Activated CD8-positive, alpha-beta T cell treated with anti-CD3 and anti-CD28 coated beads, Interleukin-2, amount 10 ng/mL, durations not matched to agents 7 days and 5 days (primary cell): ENCODE measurements around the gene IL4I1. TPM values are rescaled to one million over a fixed set of nuclear protein-coding genes. Genes with fewer than 3 reads are reported as not detected.
A peak's percentile ranks its signal among the peaks of the same experiment; 100 is the strongest.
"Not testable (repeated sequence)": the region's sequence is repeated elsewhere in the genome, so short reads cannot be mapped to it uniquely, and the experiment has no call there.

ENCODE experiments used
- ATAC-seq: fragments of 150-1000 bp; cut with Tn5 transposase; one replicate; pipeline ENCODE4 v1.10.0; 2021; ENCODE audit warnings: moderate library complexity
- CTCF ChIA-PET: fragments of 350-600 bp; sonication (Branson Sonifier 250); formaldehyde crosslinking; loops from one replicate; lab custom pipeline; 2021; ENCODE audit warnings: antibody characterized with exemption; lab: Charles Lee
- POLR2A ChIA-PET: fragments of 350-600 bp; sonication (Branson Sonifier 250); formaldehyde crosslinking; loops from one replicate; lab custom pipeline; 2021; ENCODE audit warnings: antibody characterized with exemption; lab: Charles Lee
- DNase-seq: peaks from one replicate; pipeline ENCODE4 v3.0.0-alpha.2; 2020
- H3K27ac Mint-ChIP-seq: one replicate; pipeline ENCODE4 v1.8.0; 2021; ENCODE audit warnings: mild to moderate bottlenecking, mixed read lengths
- H3K27me3 Mint-ChIP-seq: one replicate; pipeline ENCODE4 v1.8.0; 2021; ENCODE audit warnings: low read depth, mixed read lengths
- H3K36me3 Mint-ChIP-seq: one replicate; pipeline ENCODE4 v1.8.0; 2021; ENCODE audit warnings: low read depth, mixed read lengths
- H3K4me1 Mint-ChIP-seq: one replicate; pipeline ENCODE4 v1.8.0; 2021; ENCODE audit warnings: low read depth, mixed read lengths
- H3K4me3 Mint-ChIP-seq: one replicate; pipeline ENCODE4 v1.8.0; 2021; ENCODE audit warnings: mild to moderate bottlenecking, mixed read lengths
- H3K9me3 Mint-ChIP-seq: one replicate; pipeline ENCODE4 v1.8.0; 2022; ENCODE audit warnings: mixed read lengths; ENCODE audit not compliant: insufficient read depth
- total RNA-seq, 2 experiments: library from RNA; stranded (reverse); gene quantifications; one replicate each; pipeline ENCODE4 v1.2.3, GENCODE V29; 2021

IL4I1 gene, protein sequence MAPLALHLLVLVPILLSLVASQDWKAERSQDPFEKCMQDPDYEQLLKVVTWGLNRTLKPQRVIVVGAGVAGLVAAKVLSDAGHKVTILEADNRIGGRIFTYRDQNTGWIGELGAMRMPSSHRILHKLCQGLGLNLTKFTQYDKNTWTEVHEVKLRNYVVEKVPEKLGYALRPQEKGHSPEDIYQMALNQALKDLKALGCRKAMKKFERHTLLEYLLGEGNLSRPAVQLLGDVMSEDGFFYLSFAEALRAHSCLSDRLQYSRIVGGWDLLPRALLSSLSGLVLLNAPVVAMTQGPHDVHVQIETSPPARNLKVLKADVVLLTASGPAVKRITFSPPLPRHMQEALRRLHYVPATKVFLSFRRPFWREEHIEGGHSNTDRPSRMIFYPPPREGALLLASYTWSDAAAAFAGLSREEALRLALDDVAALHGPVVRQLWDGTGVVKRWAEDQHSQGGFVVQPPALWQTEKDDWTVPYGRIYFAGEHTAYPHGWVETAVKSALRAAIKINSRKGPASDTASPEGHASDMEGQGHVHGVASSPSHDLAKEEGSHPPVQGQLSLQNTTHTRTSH
- 1 to 10 TPM; 1.2 to 1.6 TPM for total RNA-seq

DNA sequence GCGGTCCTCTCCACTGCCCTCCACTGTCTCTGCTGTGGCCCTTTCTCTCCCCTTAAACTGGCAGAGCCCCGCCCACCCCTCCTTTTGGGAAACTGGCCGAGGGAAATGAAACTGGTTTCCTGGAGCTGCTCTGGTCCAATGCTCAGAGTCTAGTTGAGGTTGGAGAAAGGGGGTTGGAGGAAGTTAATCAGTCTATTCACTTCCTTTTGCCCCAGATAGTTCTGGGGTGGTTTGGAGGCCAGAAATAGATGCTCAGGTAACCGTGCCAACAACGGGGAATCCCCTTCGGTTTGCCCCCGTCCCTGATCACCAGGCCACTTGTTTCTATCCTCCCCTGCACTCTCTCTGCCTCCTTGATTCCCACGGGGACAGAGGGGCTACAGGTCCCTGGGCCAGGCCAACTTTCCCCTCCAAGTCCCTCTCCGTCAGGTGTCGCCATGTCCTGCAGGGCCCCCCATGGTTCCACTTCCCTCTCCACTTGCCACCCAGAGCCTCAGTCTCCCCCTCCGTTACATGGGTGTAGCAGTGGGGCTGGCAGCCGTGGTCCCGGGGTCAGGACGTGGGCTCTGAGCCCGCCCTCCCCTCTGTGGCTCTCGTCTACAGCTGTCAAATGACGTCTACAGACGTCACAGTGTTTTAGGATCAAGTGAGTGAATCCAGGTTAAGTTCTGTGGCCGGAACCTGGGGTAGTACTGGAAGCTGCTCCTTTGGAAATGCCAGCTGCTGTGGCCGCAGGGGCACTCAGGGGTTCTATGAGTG, at the start of gene IL4I1:
Gene IL4I1, minus strand, starts transcription at position 25 of the 759 bp plus-strand sequence. CDS start 727 bp downstream, outside the sequence.
- ChIA-PET POLR2A (interaction anchor here (0.5 to 3.8 kb wide), 6 partner anchors 11 to 36 kb away, joined by 3 to 27 read pairs (median 4); partner anchors contain the start of genes ATF5 and NUP62), CTCF (interaction anchor here (0.6 to 1.3 kb wide), 2 partner anchors 31 to 214 kb away, joined by 3 to 4 read pairs; no protein-coding TSS in a partner anchor)
- DNase-seq = peak; percentile 72
- Mint-ChIP-seq H3K36me3 (no peaks in the 10 kb centered on the region), H3K27me3 (no peaks in the 10 kb centered on the region), H3K4me3 (peak within 1 kb of the TSS; percentile 53), H3K9me3 (no peaks in the 10 kb centered on the region), H3K4me1 (peaks cover 37% of the 10 kb centered on the region), H3K27ac (peak within 1 kb of the TSS; percentile 87)
- peak; percentile 73 for ATAC-seq

DNA sequence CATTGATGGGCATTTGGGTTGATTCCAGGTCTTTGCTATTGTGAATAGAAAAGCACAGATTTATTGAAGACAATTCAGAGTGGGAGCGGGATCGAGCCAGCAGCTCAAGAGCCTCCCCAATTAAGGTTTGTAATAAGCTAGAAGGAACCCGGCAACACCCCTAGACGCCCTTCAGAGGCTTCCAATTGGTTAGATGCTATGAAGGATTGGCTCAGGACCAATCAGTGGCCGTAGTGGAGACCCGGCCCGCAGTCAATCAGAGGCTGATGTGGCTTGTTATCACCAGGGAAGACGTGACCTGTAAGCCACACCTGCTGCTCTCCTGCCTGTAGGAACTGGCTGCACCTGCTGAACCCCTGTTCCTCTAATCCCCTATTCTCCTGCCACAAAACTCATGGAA, 49.7 kb upstream of the IL4I1 start:
- H3K9me3 Mint-ChIP-seq = no peaks in the 10 kb centered on the region
- ChIA-PET POLR2A (no interaction called here), CTCF (no interaction called here)
- H3K36me3 Mint-ChIP-seq = no peaks in the 10 kb centered on the region
- DNase-seq = no peak
- H3K27ac Mint-ChIP-seq = no peak overlapping the region
- H3K27me3 Mint-ChIP-seq = peaks cover 22% of the 10 kb centered on the region
- H3K4me1 Mint-ChIP-seq = no peaks in the 10 kb centered on the region
- no peak overlapping the region for H3K4me3 Mint-ChIP-seq
- no peak for ATAC-seq

DNA sequence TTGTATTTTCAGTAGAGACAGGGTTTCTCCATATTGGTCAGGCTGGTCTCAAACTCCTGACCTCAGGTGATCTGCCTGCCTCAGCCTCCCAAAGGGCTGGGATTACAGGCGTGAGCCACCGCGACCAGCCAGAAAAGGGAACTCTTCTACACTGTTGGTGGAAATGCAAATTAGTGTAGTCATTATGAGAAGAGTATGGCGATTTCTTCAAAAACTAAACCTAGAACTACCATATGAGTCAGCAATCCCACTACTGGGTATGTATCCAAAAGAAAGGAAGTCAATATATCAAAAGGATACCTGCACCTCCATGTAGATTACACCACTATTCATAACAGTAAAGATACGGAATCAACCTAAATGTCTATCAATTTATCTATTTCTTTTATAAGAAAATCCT, 47.9 kb upstream of the IL4I1 start:
- peaks cover 14% of the 10 kb centered on the region for H3K4me1 Mint-ChIP-seq
- H3K9me3 Mint-ChIP-seq, CTCF ChIA-PET: not testable (repeated sequence)

DNA sequence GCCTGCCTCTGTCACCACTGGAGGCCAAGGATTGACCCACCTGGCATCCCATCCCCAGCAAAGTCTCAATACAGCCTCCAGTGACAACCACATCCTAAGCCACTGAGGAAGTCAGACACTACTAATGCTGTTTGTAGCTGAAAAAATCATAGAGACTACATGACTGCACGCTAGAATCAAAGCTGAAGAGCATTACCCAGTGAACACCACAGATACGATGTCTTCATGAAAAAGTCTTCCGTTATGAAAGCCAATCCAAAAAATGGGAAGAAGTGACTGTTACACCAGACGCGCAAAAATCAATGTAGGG, 43.8 kb upstream of the IL4I1 start:
- POLR2A ChIA-PET = no interaction called here
- ATAC-seq (no peak), DNase-seq (no peak)
- peaks cover 24% of the 10 kb centered on the region for H3K27me3 Mint-ChIP-seq
- H3K4me1 Mint-ChIP-seq = peaks cover 19% of the 10 kb centered on the region
- no peaks in the 10 kb centered on the region for H3K36me3 Mint-ChIP-seq
- peak overlapping the region; percentile 22 for H3K27ac Mint-ChIP-seq
- H3K4me3 Mint-ChIP-seq = no peak overlapping the region
- CTCF ChIA-PET = interaction anchor here (1.0 to 1.3 kb wide), 2 partner anchors 44 to 195 kb away, joined by 3 to 6 read pairs; no protein-coding TSS in a partner anchor
- no peaks in the 10 kb centered on the region for H3K9me3 Mint-ChIP-seq

More for the DNA sequence above, 47.9 kb upstream of the IL4I1 start:
- H3K36me3 Mint-ChIP-seq, POLR2A ChIA-PET, DNase-seq, H3K4me3 Mint-ChIP-seq, H3K27ac Mint-ChIP-seq, ATAC-seq: not testable (repeated sequence)
- H3K27me3 Mint-ChIP-seq = peaks cover 20% of the 10 kb centered on the region

DNA sequence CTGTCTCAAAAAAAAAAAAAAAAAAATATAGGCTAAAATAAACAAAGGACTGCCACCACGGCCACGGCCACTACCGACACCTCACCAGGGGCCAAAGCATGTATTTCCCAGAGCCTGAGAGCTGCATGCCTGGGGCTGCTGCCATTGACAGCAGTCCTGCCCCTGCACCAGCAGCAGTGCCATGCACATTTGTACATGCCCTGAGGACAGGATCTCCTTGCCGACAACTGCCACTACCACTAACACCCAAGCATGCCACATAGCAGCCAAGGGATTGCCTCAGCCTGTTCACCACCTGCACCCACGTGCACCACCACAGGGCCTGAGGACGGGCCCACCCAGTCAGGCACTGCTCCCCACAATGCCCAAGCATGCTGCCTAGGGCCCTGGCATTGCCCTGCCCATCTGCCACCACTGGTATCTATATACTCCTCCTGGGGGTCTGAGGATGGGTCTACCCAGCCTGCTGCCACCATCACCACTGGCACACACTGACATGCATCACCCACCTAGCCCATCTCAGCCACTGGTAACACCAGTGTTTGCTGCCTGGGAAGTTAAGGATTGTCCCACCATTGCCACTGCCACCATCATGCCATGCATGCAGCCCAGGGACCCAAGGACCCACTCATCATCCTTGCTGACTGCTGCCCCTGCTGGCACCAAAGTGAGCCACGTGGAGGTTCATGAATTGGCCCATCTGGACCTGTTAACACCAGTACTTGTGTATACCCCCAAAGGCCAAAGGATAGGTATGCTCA, 43.2 kb upstream of the IL4I1 start:
- no peak for ATAC-seq
- peaks cover 19% of the 10 kb centered on the region for H3K4me1 Mint-ChIP-seq
- peaks cover 21% of the 10 kb centered on the region for H3K27me3 Mint-ChIP-seq
- peak overlapping the region; percentile 22 for H3K27ac Mint-ChIP-seq
- CTCF ChIA-PET = interaction anchor here (0.8 to 7.0 kb wide), 3 partner anchors 8 to 45 kb away, joined by 3 to 40 read pairs (median 6); no protein-coding TSS in a partner anchor
- no peak overlapping the region for H3K4me3 Mint-ChIP-seq
- POLR2A ChIA-PET = interaction anchor here (0.7 kb wide), 1 partner anchor 38 kb away, joined by 4 read pairs; no protein-coding TSS in a partner anchor
- H3K9me3 Mint-ChIP-seq = no peaks in the 10 kb centered on the region
- no peaks in the 10 kb centered on the region for H3K36me3 Mint-ChIP-seq
- DNase-seq = peak; percentile 46

DNA sequence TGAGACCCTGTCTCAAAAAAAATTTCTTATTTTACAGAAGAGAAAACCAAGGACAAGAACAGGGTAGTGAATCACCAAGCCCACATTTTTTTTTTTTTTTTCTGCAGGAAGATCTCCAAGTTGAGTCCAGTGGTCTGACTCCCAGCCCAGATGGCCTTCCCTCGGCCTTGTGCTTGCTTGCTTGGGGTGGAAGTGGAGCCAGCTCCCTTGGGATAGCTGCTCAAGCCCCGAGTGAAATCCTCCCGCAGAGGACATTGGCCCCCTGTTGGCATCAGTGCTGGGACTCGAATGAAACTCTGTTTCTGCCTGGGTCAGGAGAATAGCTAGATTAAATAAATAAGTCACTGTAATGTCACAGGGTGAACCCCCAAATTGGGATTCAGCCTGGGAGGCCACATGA, 42.0 kb upstream of the IL4I1 start:
- H3K27me3 Mint-ChIP-seq = peaks cover 16% of the 10 kb centered on the region
- no peak overlapping the region for H3K27ac Mint-ChIP-seq
- ATAC-seq (no peak), DNase-seq (no peak)
- ChIA-PET CTCF (interaction anchor here (0.7 to 7.0 kb wide), 6 partner anchors 9 to 52 kb away, joined by 3 to 40 read pairs (median 3); no protein-coding TSS in a partner anchor), POLR2A (no interaction called here)
- no peaks in the 10 kb centered on the region for H3K36me3 Mint-ChIP-seq
- no peaks in the 10 kb centered on the region for H3K9me3 Mint-ChIP-seq
- H3K4me1 Mint-ChIP-seq = peaks cover 20% of the 10 kb centered on the region
- H3K4me3 Mint-ChIP-seq = no peak overlapping the region

DNA sequence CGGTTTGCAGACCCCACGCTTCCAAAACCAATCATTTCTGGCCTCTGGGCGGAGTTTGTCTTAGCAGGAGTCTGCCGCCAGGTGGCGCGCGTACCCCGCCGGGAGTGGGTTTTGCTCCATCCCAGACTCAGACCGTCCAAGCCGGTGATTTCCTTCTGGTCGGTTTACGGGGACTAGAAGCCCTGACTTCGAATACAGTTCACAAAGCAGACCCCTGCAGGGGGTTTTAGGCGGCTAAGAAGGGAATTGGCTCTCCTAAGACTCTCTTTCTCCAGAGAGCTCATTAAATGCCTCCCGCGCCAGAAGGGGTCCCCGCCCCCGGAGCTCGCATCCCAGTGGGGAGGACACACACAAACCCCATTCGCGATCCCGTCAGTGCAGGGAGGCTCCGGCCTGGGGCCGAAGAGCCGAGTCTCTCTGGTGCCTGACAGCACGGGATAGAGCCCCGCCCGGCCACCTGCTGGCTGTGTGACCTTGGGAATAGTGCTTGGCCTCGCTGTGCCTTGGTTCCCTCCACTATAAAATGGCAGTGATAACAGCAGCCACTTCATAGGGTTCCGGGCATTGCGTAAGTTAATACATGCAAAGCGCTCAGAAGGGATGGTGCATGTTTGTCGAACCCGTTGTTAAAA, 41.2 kb upstream of the IL4I1 start:
- H3K4me3 Mint-ChIP-seq = no peak overlapping the region
- H3K27ac Mint-ChIP-seq = no peak overlapping the region
- peak; percentile 83 for DNase-seq
- H3K36me3 Mint-ChIP-seq = peaks cover 3% of the 10 kb centered on the region
- ChIA-PET CTCF (interaction anchor here (0.7 to 7.0 kb wide), 12 partner anchors 9 to 198 kb away, joined by 3 to 40 read pairs (median 6); partner anchors contain the start of genes ATF5 and NUP62), POLR2A (no interaction called here)
- peak; percentile 71 for ATAC-seq
- peaks cover 28% of the 10 kb centered on the region for H3K4me1 Mint-ChIP-seq
- H3K9me3 Mint-ChIP-seq = no peaks in the 10 kb centered on the region
- peaks cover 8% of the 10 kb centered on the region for H3K27me3 Mint-ChIP-seq

DNA sequence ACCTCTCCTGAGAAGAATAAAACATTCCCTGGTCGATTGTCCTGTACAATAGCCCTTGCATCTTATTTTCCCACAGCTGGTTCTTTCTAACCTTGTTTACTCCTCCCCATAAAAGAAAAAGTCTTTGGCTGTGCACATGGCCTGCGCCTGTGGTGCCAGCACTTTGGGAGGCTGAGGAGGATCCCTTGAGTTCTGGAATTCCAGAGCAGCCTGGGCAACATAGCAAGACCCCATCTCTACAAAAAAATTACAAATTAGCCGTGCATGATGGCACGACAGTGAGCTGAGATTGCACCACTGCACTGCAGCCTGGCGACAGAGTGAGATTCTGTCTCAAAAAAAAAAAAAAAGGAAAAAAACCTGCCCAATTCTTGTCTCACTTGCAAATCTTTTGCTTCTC, 39.9 kb upstream of the IL4I1 start:
- no peak for ATAC-seq
- H3K27me3 Mint-ChIP-seq = peaks cover 5% of the 10 kb centered on the region
- POLR2A ChIA-PET = no interaction called here
- CTCF ChIA-PET = interaction anchor here (7.0 kb wide), 1 partner anchor 49 kb away, joined by 40 read pairs; no protein-coding TSS in a partner anchor
- H3K4me3 Mint-ChIP-seq = no peak overlapping the region
- H3K4me1 Mint-ChIP-seq = peaks cover 39% of the 10 kb centered on the region
- DNase-seq = no peak
- H3K9me3 Mint-ChIP-seq = no peaks in the 10 kb centered on the region
- no peak overlapping the region for H3K27ac Mint-ChIP-seq
- H3K36me3 Mint-ChIP-seq = peaks cover 10% of the 10 kb centered on the region

DNA sequence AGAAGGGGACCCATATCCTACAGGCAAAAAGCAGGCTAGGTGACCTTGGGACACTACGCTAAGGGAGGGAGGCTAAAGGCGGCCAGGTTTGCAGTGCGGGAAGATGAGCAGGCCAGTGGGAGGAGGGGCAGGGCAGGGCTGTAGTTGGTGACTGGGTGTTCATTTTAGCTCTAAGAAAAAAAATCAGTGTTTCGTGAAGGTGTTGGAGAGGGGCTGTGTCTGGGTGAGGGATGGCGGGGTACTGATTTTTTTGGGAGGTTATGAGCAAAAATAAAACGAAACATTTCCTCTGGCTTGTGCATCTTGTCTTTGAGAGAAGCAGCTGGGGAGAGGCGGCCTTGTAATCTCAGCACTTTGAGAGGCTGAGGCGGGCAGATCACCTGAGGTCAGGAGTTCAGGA, 37.0 kb upstream of the IL4I1 start:
- DNase-seq (no peak), ATAC-seq (no peak)
- POLR2A ChIA-PET = interaction anchor here (0.9 to 1.2 kb wide), 2 partner anchors 9 to 37 kb away, joined by 3 read pairs; partner anchors contain the start of gene IL4I1
- H3K27ac Mint-ChIP-seq = no peak overlapping the region
- CTCF ChIA-PET = interaction anchor here (1.5 to 7.0 kb wide), 2 partner anchors 21 to 52 kb away, joined by 3 to 40 read pairs; no protein-coding TSS in a partner anchor
- H3K4me1 Mint-ChIP-seq = peaks cover 46% of the 10 kb centered on the region
- H3K27me3 Mint-ChIP-seq = peaks cover 5% of the 10 kb centered on the region
- H3K4me3 Mint-ChIP-seq = no peak overlapping the region
- H3K36me3 Mint-ChIP-seq = peaks cover 26% of the 10 kb centered on the region
- no peaks in the 10 kb centered on the region for H3K9me3 Mint-ChIP-seq

DNA sequence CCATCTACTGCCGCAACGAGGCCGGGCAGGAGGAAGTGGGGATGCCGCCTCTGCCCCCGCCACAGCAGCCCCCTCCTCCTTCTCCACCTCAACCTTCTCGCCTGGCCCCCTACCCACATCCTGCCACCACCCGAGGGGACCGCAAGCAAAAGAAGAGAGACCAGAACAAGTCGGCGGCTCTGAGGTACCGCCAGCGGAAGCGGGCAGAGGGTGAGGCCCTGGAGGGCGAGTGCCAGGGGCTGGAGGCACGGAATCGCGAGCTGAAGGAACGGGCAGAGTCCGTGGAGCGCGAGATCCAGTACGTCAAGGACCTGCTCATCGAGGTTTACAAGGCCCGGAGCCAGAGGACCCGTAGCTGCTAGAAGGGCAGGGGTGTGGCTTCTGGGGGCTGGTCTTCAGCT, 36.0 kb upstream of the IL4I1 start:
- Mint-ChIP-seq H3K36me3 (peaks cover 33% of the 10 kb centered on the region), H3K9me3 (no peaks in the 10 kb centered on the region), H3K27ac (peak overlapping the region; percentile 81), H3K4me3 (peak overlapping the region; percentile 48), H3K4me1 (peaks cover 53% of the 10 kb centered on the region), H3K27me3 (peaks cover 5% of the 10 kb centered on the region)
- ChIA-PET CTCF (interaction anchor here (1.5 to 7.0 kb wide), 2 partner anchors 22 to 52 kb away, joined by 3 to 40 read pairs; no protein-coding TSS in a partner anchor), POLR2A (interaction anchor here (0.6 to 1.2 kb wide), 3 partner anchors 10 to 36 kb away, joined by 3 read pairs; partner anchors contain the start of gene IL4I1)
- ATAC-seq = no peak
- DNase-seq = peak; percentile 74
